ACHN (cell line): ENCODE data around the gene TPO.
"Not testable (repeated sequence)": the region's sequence is repeated elsewhere in the genome, so short reads cannot be mapped to it uniquely, and the experiment has no call there.

Experiments used
- DNase-seq: peaks from one replicate; pipeline ENCODE4 v3.0.0-alpha.2; 2015
- in situ Hi-C: cut with HindIII; loops from 2 replicates; pipeline ENCODE4 v1.10.0; 2017; ENCODE audit warnings: low sequenced_read_pairs, low pct_ligation_motif_present, low pct_unique_long_range_greater_than_20kb

Gene TPO

DNA sequence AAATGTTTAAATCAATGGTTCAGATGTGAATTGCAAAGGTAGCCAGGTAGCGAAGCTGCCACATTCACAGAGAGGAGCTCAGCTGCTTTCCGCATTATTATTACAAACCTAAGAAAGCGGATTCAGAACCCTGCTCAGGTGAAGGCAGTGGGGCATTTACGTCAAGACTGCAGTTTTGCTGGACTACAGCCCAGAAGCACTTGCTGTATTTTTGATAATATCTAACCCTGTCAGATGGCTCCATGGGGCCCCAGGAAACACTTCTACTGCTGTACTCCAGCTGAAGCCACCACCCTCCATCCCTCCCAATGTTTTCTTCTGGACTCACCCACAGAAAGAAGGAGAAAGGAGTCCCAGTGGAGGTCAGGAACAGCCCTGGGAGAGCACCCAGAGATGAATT lies 96.9 kb downstream of the TPO start:
- DNase-seq = no peak
- in situ Hi-C loops = no loop called here

DNA sequence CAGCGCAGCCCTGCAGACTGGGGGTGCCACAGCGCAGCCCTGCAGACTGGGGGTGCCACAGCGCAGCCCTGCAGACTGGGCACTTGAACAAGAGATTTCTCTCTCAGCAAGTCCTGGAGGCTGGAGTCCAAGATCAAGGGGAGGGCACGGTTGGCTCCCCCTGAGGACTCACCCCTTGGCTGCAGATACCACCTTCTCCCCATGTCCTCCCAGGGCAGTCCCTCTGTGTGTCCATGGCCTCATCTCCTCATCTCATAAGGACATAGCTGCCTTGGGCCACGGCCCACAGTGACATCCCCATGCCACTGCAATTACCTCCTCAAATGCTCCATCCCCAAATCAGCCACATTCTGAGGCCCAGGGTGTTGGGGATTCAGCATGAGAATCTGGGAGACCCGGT lies 98.2 kb downstream of the TPO start:
- no peak for DNase-seq
- in situ Hi-C loops = no loop called here

DNA sequence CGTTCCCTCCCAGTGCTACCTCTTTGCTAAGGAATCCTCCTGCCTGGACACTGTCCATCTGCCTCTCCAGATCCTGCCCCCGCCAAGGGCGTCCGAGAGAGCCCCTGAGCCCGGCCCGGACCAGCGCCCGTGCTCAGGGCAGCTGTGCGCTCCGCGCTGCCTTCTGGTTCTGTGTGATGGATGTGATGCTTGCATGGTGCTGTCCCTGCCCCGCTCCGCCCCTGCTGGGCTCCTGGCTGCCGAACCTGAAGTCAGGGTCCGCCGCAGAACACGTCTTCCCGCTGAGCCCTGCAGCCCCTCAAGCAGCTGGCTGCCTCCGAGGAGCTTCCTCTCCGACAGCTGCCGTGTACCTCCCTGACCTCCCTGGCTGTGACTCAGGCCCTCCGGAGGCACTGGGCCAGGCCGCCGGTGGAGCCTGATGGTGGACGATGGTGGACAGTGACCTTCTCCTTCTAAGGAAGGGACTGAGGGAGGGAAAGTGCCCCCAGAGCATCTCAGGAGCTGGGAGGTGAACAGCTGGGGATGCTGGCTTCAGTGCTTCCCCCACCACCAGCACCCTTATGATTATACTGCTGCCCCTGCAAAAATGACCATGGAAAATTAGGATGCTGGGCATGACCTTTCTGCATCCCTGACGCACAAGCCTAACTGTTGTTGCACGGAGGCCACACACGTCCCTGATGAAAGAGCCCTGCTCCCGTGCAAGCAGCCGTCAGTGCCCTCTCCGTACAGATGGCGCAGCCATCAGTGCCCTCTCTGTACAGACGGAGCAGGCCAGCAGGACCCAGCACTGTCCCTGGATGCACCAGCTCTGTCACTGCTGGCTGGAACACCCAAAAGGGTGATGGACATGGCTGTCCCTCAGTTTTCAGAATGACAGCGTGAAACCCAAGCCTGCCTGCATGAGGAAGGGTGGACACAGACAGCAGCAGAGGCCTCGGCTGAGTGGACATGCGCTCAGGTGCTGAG lies 99.3 kb downstream of the TPO start:
- DNase-seq = no peak
- in situ Hi-C loops = no loop called here

DNA sequence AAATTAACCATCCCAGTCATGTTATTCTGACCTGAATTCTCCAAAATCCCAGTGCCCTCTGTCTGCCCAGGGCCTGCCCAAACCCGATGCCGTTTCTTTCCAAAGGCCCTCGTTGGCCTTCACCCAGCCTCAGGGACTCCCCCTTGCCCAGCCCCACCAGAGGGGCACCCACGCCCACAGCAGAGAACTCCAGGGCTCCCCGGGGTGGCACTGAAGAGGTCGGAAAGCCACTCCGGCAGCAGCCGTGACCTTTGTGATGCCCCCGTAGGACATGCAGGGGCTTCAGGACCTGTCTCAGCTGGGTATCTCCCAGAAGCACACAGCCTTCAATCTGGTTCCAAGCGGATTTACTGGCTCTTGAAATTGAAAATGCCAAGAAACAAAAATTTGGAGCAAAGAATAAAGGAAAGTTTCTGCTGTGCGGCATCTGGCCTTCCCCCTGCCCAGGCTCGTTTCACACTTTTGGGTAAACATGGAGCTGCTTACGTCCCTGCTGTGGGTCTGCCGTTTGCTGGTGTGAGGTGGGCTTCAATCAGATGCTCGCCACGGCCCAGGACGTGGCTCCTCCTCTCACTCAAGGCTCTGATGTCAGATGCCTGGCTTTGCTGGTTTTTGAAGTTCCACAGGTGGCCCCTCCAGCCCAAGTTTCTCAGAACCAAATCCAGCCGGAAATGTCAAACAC lies 101.3 kb downstream of the TPO start:
- DNase-seq = no peak
- in situ Hi-C loops = no loop called here

DNA sequence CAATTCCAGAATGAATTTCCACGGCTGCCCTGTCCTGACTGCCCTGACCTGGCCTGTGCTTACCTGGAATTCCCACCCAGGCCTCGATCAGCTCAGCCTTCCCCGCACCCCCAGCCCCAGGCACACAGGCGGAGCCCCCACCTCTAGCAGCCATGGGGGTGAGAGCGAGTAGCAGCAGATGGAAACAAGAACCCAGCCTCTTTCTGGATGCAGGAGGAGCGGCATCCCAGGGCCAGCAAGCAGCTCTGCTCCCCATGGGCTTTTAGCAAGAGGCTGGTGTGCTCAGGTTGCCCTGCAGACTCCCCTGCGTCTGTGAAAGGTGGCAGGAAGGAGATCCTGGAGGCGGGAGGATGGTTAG lies 101.8 kb downstream of the TPO start:
- in situ Hi-C loops = no loop called here
- no peak for DNase-seq

DNA sequence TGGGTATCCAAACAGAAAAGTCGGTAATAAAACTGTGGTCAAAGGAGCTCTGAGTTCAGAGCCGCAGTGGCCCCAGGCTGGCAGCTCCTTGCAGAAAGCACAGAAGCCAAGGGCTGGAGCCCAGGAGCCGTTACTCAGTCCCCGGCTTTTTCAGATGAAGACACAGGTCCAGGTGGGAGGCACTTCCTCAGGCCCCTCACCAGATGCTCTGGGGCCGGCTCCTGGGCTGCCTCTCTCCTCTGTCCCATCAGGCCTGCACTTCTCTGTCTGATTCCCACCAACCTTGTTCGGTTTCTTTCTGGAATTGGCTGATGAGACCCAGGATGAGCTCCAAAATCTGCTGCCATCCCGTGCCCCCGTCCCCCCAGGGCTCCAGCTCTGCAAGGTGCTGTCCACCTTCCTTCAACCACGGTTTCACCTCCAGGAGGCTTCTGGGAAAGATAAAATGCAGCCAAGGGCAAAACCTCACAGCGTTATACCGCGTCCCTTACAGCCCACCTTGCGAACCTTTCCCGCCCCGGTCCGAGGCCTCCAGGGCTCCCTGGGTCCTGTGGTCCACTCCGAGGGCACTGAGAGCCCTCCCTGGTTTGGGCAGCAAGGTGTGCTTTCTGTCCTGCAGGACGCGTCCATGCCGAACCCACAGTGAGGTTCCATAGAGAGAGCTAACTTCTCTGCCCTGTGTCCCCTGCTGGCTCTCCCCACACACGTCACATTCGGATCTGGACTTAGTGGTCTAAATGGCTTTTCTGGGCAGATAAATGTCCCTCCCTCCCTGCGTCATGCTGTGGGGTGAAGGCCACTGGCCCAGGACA lies 102.9 kb downstream of the TPO start:
- DNase-seq = no peak
- in situ Hi-C loops = no loop called here

DNA sequence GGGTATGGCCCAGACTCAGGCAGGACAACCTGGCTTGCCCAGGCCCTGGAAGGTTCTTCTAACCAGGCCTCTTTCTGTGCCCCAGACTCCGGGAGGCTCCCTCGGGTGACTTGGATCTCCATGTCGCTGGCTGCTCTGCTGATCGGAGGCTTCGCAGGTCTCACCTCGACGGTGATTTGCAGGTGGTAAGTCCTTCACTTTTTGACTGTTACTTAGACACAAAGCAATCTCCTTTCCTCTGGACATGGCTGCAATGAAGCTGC lies 103.5 kb downstream of the TPO start:
- in situ Hi-C loops = no loop called here
- no peak for DNase-seq

DNA sequence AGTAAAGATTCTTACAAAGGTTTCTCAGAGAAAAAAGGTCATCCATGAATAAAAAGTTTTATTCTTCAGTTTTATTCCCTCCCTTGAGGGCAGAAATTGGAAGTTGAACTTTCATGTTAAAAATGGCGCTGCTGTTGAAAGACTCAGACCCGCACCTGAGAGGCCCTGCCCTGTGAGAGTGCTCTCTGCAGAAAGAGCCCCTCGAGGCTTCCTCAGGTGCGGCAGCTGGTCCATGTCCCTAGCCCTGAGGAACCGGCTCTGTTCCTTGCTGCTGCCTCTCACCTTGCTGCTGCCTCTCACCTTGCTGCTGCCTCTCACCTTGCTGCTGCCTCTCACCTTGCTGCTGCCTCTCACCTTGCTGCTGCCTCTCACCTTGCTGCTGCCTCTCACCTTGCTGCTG lies 104.0 kb downstream of the TPO start:
- in situ Hi-C loops = not testable (repeated sequence)

DNA sequence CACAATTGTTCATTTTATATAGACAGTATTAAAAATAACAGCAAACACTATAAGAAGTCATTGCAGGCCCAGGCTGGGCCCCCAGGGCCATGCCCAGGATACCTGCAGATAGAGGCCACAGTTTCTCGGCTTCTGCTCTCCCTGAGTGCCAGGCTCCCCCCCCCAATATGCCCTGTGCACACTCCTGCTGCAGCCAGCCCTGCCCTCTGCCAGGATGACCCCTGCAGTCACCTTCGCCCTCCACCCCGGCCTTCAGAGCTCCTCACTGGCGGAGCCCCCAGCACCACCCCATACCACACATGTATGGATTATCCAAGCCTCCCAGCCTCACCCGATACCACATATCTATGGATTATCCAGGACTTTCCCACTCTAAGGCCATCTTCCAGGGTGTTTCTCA lies 104.5 kb downstream of the TPO start:
- no peak for DNase-seq
- in situ Hi-C loops = no loop called here

More for the DNA sequence above, 104.0 kb downstream of the TPO start:
- DNase-seq = not testable (repeated sequence)

DNA sequence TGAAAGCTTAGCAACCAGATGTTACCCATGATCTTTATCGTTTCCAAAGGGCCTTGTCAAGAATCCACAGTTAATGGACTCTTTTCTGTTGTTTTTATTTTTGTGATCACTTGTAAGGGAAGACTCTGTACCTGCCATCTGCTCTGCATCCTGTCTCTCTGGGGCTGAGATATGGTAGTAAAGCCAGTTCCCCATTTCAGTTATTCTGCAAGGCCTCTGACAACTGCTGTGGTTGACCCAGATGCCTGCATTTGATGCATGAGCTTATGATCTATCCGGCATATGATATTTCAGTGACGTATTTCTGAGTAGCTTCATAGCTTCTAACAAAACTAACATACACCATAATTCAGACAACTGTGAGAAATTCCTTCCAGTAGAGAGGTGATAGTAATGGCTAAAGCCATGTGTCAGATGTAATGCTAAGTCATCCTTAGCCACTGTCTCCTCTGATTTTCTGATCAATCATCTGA lies 105.1 kb downstream of the TPO start:
- in situ Hi-C loops = no loop called here
- no peak for DNase-seq

DNA sequence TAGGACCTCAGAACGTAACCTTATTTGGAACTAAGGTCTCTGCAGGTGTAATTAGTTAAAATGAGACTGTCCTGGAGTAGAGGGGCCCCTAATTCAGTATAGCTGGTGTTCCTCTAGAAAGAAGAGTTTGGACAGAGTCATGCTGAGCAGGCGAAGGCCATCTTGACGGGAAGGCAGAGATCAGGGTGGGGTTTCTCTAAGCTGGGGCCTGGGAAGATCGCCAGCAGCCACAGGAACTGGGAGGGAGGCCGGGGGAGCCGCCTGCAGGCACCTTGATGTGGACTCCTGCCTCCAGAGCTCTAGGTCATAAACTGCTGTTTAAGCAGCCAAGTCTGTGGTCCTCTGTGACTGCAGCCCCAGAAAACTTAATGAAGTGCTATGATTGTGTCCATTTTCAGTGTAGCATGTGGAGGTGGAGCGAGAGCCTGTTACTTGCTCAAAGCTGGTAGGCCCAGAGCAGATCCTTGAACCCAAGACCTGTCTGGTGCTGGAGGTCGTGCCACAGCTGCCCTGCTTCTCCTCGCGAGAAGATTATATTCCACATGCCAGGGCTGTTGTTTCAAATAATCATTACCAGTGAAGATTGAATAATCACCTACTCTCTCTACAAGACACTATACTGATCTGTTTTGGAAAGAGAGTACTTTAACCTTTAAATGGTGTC lies 105.7 kb downstream of the TPO start:
- in situ Hi-C loops = no loop called here
- DNase-seq = no peak

DNA sequence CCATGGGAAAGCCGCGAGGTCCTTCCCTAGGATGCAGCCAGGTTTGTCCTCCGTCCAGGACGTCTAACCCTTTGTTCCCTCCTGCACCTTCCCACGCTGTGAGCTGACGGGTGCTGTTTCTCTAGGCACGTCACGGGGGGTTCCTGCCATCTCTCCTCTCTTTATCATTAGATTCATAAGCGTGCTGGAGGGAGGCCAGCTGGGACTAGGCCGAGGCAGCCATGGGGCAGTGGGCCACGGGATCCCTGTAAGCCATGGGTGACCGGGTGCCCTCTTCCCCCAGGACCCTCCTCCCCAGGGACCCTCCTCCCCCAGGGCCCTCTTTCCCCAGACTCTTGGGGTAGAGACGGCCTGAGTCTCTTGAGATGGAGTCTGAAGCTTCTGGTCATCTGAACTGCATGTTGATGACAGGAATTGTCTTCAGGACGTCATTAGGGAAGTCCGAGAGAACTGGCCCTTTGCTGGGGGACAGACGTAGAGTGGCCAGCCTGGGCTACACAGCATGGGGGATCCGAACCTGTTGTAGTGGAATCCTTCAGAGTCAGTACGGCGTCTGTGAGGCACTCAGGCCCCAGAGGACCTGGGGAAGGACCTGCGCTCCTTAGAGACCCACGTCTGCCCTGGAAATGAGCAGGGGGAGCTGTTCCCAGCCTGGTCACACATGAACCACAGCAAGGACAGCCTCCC lies 108.1 kb downstream of the TPO start:
- in situ Hi-C loops = no loop called here
- DNase-seq = no peak

DNA sequence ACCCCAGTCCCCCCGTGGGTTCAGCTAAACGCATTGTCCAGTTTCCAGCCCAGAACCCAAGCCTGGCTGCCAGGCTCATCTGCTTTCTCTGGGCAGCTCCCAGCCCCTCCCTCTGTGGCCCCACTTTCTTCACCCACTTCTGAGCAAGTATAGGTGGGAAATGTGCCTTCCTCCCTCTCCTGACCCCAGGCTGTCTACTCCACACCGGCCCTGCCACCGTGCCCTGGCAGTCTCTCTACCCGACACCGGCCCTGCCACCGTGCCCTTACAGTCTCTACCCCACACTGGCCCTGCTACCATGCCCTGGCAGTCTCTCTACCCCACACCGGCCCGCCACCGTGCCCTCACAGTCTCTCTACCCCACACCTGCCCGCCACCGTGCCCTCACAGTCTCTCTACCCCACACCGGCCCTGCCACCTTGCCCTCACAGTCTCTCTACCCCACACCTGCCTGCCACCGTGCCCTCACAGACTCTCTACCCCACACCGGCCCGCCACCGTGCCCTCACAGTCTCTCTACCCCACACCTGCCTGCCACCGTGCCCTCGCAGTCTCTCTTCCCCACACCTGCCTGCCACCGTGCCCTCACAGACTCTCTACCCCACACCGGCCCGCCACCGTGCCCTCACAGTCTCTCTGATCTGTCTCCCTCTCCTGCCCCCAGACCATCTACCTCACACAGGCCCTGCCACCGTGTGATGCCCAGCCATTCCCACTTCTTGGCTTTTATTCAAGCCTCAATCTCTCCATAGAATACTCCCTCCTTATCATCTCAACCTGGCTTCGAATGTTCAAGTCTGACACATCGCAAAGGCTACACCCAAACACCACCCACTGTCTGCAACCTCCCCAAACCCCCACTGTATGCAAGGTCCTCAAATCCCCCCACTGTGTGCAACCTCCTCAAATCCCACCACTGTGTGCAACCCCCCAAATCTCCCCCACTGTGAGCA lies 108.9 kb downstream of the TPO start:
- in situ Hi-C loops = no loop called here
- no peak for DNase-seq

DNA sequence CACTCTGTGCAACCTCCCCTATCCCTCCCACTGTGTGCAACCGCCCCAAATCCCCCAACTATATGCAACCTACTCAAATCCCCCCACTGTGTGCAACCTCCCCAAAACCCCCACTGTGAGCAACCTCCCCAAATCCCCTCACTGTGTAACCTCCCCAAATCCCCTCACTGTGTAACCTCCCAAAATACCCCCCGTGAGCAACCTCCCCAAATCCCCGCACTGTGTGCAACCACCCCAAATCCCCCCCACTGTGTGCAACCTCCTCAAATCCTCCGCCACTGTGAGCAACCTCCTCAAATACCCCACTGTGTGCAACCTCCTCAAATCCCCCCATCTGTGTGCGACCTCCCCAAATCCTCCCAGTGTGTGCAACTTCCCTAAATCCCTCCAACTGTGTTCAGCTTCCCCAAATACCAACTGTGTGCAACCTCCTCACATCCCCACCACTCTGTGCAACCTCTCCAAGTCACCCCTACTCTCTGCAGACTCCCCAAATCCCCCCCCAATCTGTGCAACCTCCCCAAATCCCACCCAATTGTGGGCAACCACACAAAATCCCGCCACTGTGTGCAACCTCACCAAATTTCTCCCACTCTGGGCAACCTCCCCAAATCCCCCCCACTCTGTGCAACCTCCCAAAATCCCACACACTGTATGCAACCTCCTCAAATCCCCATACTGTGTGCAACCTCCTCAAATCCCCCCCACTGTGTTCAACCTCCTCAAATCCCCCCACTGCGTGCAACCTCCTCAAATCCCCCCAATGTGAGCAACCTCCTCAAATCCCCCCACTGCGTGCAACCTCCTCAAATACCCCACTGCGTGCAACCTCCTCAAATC lies 114.1 kb downstream of the TPO start:
- no peak for DNase-seq
- in situ Hi-C loops = no loop called here

DNA sequence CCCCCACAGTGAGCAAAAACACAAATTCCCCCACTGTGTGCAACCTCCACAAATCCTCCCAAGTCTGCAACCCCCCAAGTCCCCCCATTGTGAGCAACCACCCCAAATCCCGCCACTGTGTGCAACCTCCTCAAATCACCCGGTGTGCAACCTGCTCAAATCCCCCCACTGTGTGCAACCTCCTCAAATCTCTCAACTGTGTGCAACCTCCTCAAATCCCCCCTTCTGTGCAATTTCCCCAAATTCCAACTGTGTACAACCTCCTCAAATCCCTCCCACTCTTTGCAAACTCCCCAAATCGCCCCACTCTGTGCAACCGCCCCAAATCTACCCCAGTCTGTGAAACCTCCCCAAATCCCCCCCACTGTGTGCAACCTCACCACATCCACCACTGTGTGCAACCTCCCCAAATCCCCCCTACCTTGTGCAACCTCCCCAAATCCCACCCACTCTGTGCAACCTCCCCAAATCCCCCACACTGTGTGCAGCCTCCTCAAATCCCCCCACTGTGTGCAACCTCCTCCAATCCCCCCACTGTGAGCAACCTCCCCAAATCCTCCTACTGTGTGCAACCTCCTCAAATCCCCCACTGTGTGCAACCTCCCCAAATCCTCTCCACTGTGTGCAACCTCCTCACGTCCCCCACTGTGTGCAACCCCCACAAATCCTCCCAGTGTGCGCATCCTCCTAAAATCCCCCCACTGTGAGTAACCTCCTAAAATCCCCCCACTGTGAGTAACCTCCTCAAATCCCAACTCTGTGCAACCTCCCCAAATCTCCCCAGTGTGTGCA lies 115.2 kb downstream of the TPO start:
- DNase-seq = no peak
- in situ Hi-C loops = no loop called here

DNA sequence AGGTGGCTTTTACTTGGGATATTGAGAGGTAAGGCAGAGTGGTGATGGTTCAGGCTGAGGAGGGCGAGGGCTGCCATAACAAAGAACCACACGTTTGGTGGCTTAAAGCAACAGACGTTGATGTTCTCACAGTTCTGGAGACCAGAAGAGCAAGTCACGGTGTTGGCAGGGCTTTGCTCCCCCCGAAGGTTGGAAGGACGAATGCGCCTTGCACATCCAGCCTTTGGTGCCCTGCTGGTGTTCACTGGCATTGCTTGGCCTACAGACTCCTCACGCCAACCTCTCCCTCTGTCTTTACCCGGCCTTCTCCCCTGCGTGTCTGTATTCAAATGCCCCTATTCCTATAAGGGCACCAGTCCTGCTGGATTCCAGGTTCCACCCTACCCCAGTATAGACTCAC lies 125.4 kb downstream of the TPO start:
- in situ Hi-C loops = no loop called here

More for the DNA sequence above, 125.4 kb downstream of the TPO start:
- DNase-seq = peak; percentile 64
